Heart left ventricle (tissue), 16 donors: ENCODE measurements around the gene SURF4. TPM values are rescaled to one million over a fixed set of nuclear protein-coding genes. Genes with fewer than 3 reads are reported as not detected.

Experiments
- ATAC-seq, 4 donors: fragments of 200-7000 bp; cut with Tn5 transposase; one replicate each; pipeline ENCODE4 v1.9.1; 2020 to 2022; ENCODE audit warnings: moderate library complexity in 4 of 4, mild to moderate bottlenecking in 3 of 4, moderate number of reproducible peaks in 1 of 4
- DNase-seq, 5 donors: peaks; one replicate each; pipeline ENCODE4 v3.0.0-alpha.2; 2020
- H3K27ac ChIP-seq, 12 donors: fragments of 200-600 bp; sonication (generic) in 4 of 12; one replicate each; pipeline versions ENCODE4 v1.5.0 to v1.8.0; 2016 to 2022; ENCODE audit warnings: mild to moderate bottlenecking in 2 of 12
- H3K27me3 ChIP-seq, 9 donors: fragments of 200-600 bp; sonication (generic) in 2 of 9; one replicate each; pipeline versions ENCODE4 v1.5.1 to v1.8.0; 2016 to 2022; ENCODE audit warnings: mild to moderate bottlenecking in 3 of 9
- H3K36me3 ChIP-seq, 9 donors: fragments of 200-600 bp; sonication (generic) in 2 of 9; one replicate each; pipeline versions ENCODE4 v1.5.0 to v1.8.0; 2018 to 2022; ENCODE audit warnings: mild to moderate bottlenecking in 2 of 9
- H3K4me1 ChIP-seq, 12 donors: fragments of 200-600 bp; sonication (generic) in 4 of 12; one replicate each; pipeline versions ENCODE4 v1.5.0 to v1.8.0; 2016 to 2022; ENCODE audit warnings: mild to moderate bottlenecking in 3 of 12
- H3K4me3 ChIP-seq, 12 donors: fragments of 200-600 bp; sonication (generic) in 4 of 12; one replicate each; pipeline versions ENCODE4 v1.5.0 to v1.8.0; 2017 to 2022; ENCODE audit warnings: mild to moderate bottlenecking in 9 of 12, moderate library complexity in 4 of 12
- H3K9me3 ChIP-seq, 12 donors: fragments of 200-600 bp; sonication (generic) in 4 of 12; one replicate each; pipeline versions ENCODE4 v1.5.0 to v1.8.0; 2016 to 2022; ENCODE audit warnings: mild to moderate bottlenecking in 1 of 12
- POLR2A ChIP-seq, 2 donors: fragments of 450-650 bp; IDR thresholded peaks; one replicate each; pipeline ENCODE4 v1.6.1; 2017; ENCODE audit warnings: antibody characterized with exemption in 2 of 2, mild to moderate bottlenecking in 2 of 2, moderate library complexity in 2 of 2
- WGBS, 4 donors: extraction: QIAGEN DNeasy Blood & Tissue Kit in 2 of 4; methylation state at CpG; one replicate each; pipeline versions ENCODE4 v1.1.5 to v1.1.7; 2013 to 2018; 5-methylcytosine and 5-hydroxymethylcytosine counted together
- intact Hi-C, 10 donors: fragments of 100-400 bp; cut with DNase I; formaldehyde crosslinking; loops; one replicate each; pipeline versions ENCODE4 v1.11.1 to v1.14.2; 2022
- long read RNA-seq, 3 donors: library from polyadenylated mRNA; unstranded; transcript quantifications; one replicate each; pipeline ENCODE4 v2.0.0, GENCODE V29; 2020 to 2021
- polyA plus RNA-seq, 2 donors: library from polyadenylated mRNA; stranded (reverse); fragments of 200-250 nt; gene quantifications; one replicate each; pipeline ENCODE4 v1.2.3, GENCODE V29; 2013
- total RNA-seq, 9 donors: library from RNA; depleted of rRNA in 2 of 9; stranded (reverse); fragments of >200 nt in 2 of 9; fragmentation: NEBNext Ultra II Directional in 3 of 9; extraction: Animal tissue kit (Norgen Biotek cat#: 25700) in 3 of 9; gene quantifications; one replicate each; pipeline versions ENCODE4 v1.1.0 to v1.2.4, GENCODE V29; 2016 to 2023
- TF ChIP-seq, protein P1 (sequence below), 12 donors: fragments of 200-600 bp; sonication (generic) in 4 of 12; IDR thresholded peaks; one replicate each; pipeline versions ENCODE4 v1.5.0 to v1.8.0; 2018 to 2022; ENCODE audit warnings: antibody characterized with exemption in 12 of 12, mild to moderate bottlenecking in 5 of 12
- donor health status: ischemic (EF 13 %, LVEDD 7.1; RV severe dilation, severe dysfunction).
- donor health status: healthy with polysubstance abuse.
- donor health status: DM: no; HTN: yes; CAD: no.
- donor health status: DM: no; HTN: no; CAD: no.
- donor health status: ischemic (EF 25% LVEDD 6.9; RV normal size, moderate dysfunction).
- donor health status: ischemic (EF 25% LVEDD 5.7; RV mildly dilated, moderate dysfunction).
- donor health status: healthy.
- donor health status: DM: yes; HTN: yes; CAD: no.
- donor health status: ischemic (EF 35%, LVEDD 5.7; RV mildly dilated, moderate dysfunction).
- donor health status: nonischemic (EF 11% LVEDD 7.7; RV severe dilation, severe dysfunction).
- donor health status: DM: yes; HTN: yes; CAD: no.
- donor health status: PGD.
- donor health status: ischemic (EF 29% LVEDD 5.4; RV normal size, mild dysfunction).
- donor health status: nonischemic (EF 23%, LVEDD 6.1; RV moderate dilation, normal function).

The SURF4 gene
- 100 to 1,000 TPM in 2 of 9 donors, 10 to 100 TPM in 7; 53.8 to 106 (median 77.8) TPM for total RNA-seq
- 100 to 1,000 TPM in 1 of 2 donors, 10 to 100 TPM in 1; 31.2 to 185 TPM for polyA plus RNA-seq
- long read RNA-seq, donor 1, transcript SURF4-202 (6 exons, 2,984 nt), result major isoform, 91 of 129 reads
- long read RNA-seq, donor 1, partial matches to known transcripts, result 35 of 129 reads
- long read RNA-seq, donor 1, other reads (novel, unspliced or antisense), result 2 of 129 reads
- long read RNA-seq, donor 2, transcript SURF4-202 (6 exons, 2,984 nt), result major isoform, 514 of 597 reads
- long read RNA-seq, donor 2, partial matches to known transcripts, result 6 of 597 reads
- long read RNA-seq, donor 2, other reads (novel, unspliced or antisense), result 77 of 597 reads
- long read RNA-seq, donor 3, transcript SURF4-202 (6 exons, 2,984 nt), result major isoform, 129 of 165 reads
- long read RNA-seq, donor 3, partial matches to known transcripts, result 35 of 165 reads
- long read RNA-seq, donor 3, other reads (novel, unspliced or antisense), result 1 of 165 reads

GRCh38 chr9:133375724-133376654, at the start of gene SURF4, which contains the start of gene STKLD1:
TSS of gene SURF4 (minus strand) at chr9:133376060. CDS start at chr9:133375969, 91 bp downstream.
TSS of gene STKLD1 (plus strand) at chr9:133376366. CDS start at chr9:133376474, 108 bp downstream.
- DNase-seq (peak; percentile 95 to 99 (median 97)), ATAC-seq (peak; percentile 94 to 98 (median 98))
- TF ChIP-seq, protein P1, sequence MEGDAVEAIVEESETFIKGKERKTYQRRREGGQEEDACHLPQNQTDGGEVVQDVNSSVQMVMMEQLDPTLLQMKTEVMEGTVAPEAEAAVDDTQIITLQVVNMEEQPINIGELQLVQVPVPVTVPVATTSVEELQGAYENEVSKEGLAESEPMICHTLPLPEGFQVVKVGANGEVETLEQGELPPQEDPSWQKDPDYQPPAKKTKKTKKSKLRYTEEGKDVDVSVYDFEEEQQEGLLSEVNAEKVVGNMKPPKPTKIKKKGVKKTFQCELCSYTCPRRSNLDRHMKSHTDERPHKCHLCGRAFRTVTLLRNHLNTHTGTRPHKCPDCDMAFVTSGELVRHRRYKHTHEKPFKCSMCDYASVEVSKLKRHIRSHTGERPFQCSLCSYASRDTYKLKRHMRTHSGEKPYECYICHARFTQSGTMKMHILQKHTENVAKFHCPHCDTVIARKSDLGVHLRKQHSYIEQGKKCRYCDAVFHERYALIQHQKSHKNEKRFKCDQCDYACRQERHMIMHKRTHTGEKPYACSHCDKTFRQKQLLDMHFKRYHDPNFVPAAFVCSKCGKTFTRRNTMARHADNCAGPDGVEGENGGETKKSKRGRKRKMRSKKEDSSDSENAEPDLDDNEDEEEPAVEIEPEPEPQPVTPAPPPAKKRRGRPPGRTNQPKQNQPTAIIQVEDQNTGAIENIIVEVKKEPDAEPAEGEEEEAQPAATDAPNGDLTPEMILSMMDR (IDR thresholded peaks at IDR 0.05), result peak in 2 of 12 donors; percentile 4 to 11
- TF ChIP-seq POLR2A (IDR thresholded peaks at IDR 0.05), result peak in 1 of 2 donors; percentile 94
- Histone ChIP-seq H3K27ac (peak within 1 kb of the TSS; percentile 83 to 98 (median 94)), H3K36me3 (peaks cover 0 to 14% (median 5%) of the 10 kb centered on the region in 9 donors), H3K9me3 (peaks cover 0 to 10% (median 0%) of the 10 kb centered on the region in 12 donors), H3K4me3 (peak within 1 kb of the TSS; percentile 75 to 100 (median 94)), H3K27me3 (no peaks in the 10 kb centered on the region), H3K4me1 (peaks cover 3 to 50% (median 39%) of the 10 kb centered on the region in 12 donors)
- intact Hi-C loops, result loop anchor here in 5 of 10 donors (1.0 to 5.0 kb wide), 7 partner anchors 19 to 83 kb away; partner anchors contain the start of genes SURF6 (in 4 of the 5), CACFD1 (in 1 of the 5), MED22 (in 1 of the 5) and REXO4 (in 1 of the 5)
- 0 to 1% (median 0%) methylated on average over 16 to 120 of the region's 120 CpGs for WGBS, 4 donors

DNA sequence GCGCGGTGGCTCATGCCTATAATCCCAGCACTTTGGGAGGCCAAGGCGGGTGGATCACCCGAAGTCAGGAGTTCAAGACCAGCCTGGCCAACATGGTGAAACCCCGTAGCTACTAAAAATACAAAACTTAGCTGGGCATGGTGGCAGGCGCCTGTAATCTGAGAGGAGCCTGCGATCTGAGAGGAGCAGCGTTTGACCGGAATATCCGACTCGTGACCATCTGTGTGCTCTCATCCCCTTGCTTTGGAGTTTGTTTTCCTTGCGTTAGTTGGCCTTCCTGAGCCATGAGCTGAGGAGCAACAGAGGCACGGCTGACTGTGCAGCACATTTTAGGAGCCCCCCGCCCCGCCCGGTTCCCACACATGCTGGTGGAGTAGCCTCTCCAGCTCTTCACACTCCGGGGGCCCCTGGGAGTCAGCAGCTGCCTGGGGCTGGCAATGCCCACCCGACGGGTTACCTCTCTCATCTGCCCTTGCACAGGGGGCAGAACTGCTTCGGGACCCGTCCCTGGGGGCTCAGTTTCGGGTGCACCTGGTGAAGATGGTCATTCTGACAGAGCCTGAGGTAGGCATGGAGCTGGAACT, 49.3 kb upstream of the SURF4 start:
- Histone ChIP-seq H3K36me3 (no peaks in the 10 kb centered on the region), H3K4me3 (no peak overlapping the region), H3K4me1 (peaks cover 0 to 16% (median 0%) of the 10 kb centered on the region in 12 donors), H3K27me3 (peaks cover 0 to 42% (median 27%) of the 10 kb centered on the region in 9 donors), H3K9me3 (no peaks in the 10 kb centered on the region), H3K27ac (no peak overlapping the region)
- intact Hi-C loops, result no loop called here
- ATAC-seq (no peak), DNase-seq (no peak)
- 88 to 93% (median 91%) methylated on average over 19 to 22 of the region's 22 CpGs for WGBS, 4 donors
- TF ChIP-seq, protein P1 (IDR thresholded peaks at IDR 0.05), result no peak
- no peak for TF ChIP-seq POLR2A (IDR thresholded peaks at IDR 0.05)

GRCh38 chr9:133424187-133424586, 48.3 kb upstream of the SURF4 start:
- no peak for DNase-seq
- intact Hi-C loops, result loop anchor here in 1 of 10 donors (5.0 kb wide), 1 partner anchor 63 kb away; no protein-coding TSS in a partner anchor
- 93 to 94% (median 93%) methylated on average over 12 of the region's 12 CpGs for WGBS, 4 donors
- H3K9me3 ChIP-seq, result no peaks in the 10 kb centered on the region
- H3K4me1 ChIP-seq, result peaks cover 0 to 10% (median 0%) of the 10 kb centered on the region in 12 donors
- TF ChIP-seq POLR2A (IDR thresholded peaks at IDR 0.05), result no peak
- TF ChIP-seq, protein P1 (IDR thresholded peaks at IDR 0.05), result no peak
- peaks cover 0 to 37% (median 20%) of the 10 kb centered on the region in 9 donors for H3K27me3 ChIP-seq
- no peak for ATAC-seq
- no peak overlapping the region for H3K27ac ChIP-seq
- H3K36me3 ChIP-seq, result no peaks in the 10 kb centered on the region
- H3K4me3 ChIP-seq, result no peak overlapping the region
